A549 (cell line): ENCODE data around the gene TYRO3.

Experiments
- CBX2 ChIP-seq: fragments of 200-600 bp; sonication (generic); IDR thresholded peaks from 2 replicates; pipeline ENCODE4 v1.6.1; 2016; ENCODE audit warnings: low read depth, mild to moderate bottlenecking, borderline replicate concordance
- EP300 ChIP-seq, 2 experiments: fragments of >200 bp; sonication (Bioruptor Twin); formaldehyde crosslinking; IDR thresholded peaks; 2 replicates in 1 of 2; 3 replicates in 1 of 2; pipeline ENCODE4 v1.6.1; 2016 to 2017
- FOSL2 ChIP-seq, 2 experiments: fragments of 450-650 bp in 1 of 2; fragments of >200 bp in 1 of 2; sonication (Bioruptor Twin) in 1 of 2; formaldehyde crosslinking; IDR thresholded peaks; 2 replicates each; pipeline versions ENCODE4 v1.5.0 to v1.6.1; 2016 to 2020; ENCODE audit warnings: mild to moderate bottlenecking in 1 of 2, moderate library complexity in 1 of 2
- HEYL ChIP-seq: fragments of 250-450 bp; sonication (Bioruptor Pico); IDR thresholded peaks from 2 replicates; pipeline ENCODE4 v1.8.0; 2021; ENCODE audit warnings: mild to moderate bottlenecking, moderate library complexity
- JUN ChIP-seq, 2 experiments: fragments of >200 bp; sonication (Bioruptor Twin); formaldehyde crosslinking; IDR thresholded peaks; 2 replicates in 1 of 2; 3 replicates in 1 of 2; pipeline ENCODE4 v1.6.1; 2016 to 2017
- MAFK ChIP-seq: fragments of 450-650 bp; IDR thresholded peaks from 2 replicates; pipeline ENCODE4 v1.6.1; 2014; ENCODE audit not compliant: partially characterized antibody
- RCOR1 ChIP-seq: fragments of 150-350 bp; IDR thresholded peaks from 2 replicates; pipeline ENCODE4 v1.6.1; 2014; ENCODE audit warnings: antibody characterized with exemption, low read length, low read depth
- SMC3 ChIP-seq: fragments of >200 bp; sonication (Bioruptor Twin); formaldehyde crosslinking; IDR thresholded peaks from 3 replicates; pipeline ENCODE4 v1.6.1; 2018; ENCODE audit warnings: inconsistent platforms
- SREBF2 ChIP-seq: fragments of 450-650 bp; IDR thresholded peaks from 2 replicates; pipeline ENCODE4 v1.6.1; 2014; ENCODE audit warnings: mild to moderate bottlenecking, moderate library complexity
- TP53 ChIP-seq: fragments of 250-450 bp; sonication (Bioruptor Pico); IDR thresholded peaks from 2 replicates; pipeline ENCODE4 v1.5.0; 2021; ENCODE audit warnings: mild to moderate bottlenecking, moderate library complexity
- ZC3H11A ChIP-seq: fragments of 450-650 bp; IDR thresholded peaks from 2 replicates; pipeline ENCODE4 v1.6.1; 2014; ENCODE audit warnings: antibody characterized with exemption, mild to moderate bottlenecking
- TF ChIP-seq, protein P1 (sequence below): fragments of >200 bp; sonication (Bioruptor Twin); formaldehyde crosslinking; IDR thresholded peaks from 3 replicates; pipeline ENCODE4 v1.5.1; 2016
- TF ChIP-seq, protein P2 (sequence below): fragments of 450-650 bp; IDR thresholded peaks from 2 replicates; pipeline ENCODE4 v1.6.1; 2014; ENCODE audit warnings: antibody characterized with exemption
- TF ChIP-seq, protein P3 (sequence below): IDR thresholded peaks from 2 replicates; pipeline ENCODE4 v1.6.1; 2012

DNA sequence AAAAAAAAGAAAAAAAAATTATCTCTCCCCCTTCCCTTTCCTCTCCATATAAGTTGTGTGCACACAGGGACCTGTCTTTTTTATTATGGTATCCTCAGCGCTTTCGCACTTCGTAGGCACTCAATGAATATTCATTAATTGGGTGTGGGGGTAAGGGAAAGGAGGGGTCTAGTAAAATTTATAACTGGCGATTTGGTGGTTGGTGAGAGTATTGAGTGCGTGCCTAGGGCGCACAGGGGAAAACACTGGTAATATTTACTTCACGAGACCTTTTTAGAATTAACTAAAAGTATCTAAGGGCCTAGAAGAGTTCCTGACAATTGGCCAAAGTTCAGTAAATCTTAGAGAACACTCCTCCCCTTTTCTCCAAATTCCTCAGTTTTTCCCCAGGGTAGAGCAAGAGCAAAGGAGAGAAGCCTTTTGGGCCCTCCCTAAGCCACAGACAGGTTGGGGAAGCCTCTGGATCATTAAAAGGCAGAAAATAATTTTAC, 25.7 kb downstream of the TYRO3 start:
- TF ChIP-seq SREBF2 (no peak), TP53 (CRISPR knock-in tag) (no peak), CBX2 (no peak), RCOR1 (no peak), JUN (IDR thresholded peaks at IDR 0.05) (no peak), FOSL2 (IDR thresholded peaks at IDR 0.05) (no peak), FOSL2 (CRISPR knock-in tag; IDR thresholded peaks at IDR 0.05) (no peak), ZC3H11A (no peak), HEYL (CRISPR knock-in tag) (no peak), EP300 (IDR thresholded peaks at IDR 0.05) (no peak), SMC3 (no peak), MAFK (no peak)
- TF ChIP-seq, protein P1, sequence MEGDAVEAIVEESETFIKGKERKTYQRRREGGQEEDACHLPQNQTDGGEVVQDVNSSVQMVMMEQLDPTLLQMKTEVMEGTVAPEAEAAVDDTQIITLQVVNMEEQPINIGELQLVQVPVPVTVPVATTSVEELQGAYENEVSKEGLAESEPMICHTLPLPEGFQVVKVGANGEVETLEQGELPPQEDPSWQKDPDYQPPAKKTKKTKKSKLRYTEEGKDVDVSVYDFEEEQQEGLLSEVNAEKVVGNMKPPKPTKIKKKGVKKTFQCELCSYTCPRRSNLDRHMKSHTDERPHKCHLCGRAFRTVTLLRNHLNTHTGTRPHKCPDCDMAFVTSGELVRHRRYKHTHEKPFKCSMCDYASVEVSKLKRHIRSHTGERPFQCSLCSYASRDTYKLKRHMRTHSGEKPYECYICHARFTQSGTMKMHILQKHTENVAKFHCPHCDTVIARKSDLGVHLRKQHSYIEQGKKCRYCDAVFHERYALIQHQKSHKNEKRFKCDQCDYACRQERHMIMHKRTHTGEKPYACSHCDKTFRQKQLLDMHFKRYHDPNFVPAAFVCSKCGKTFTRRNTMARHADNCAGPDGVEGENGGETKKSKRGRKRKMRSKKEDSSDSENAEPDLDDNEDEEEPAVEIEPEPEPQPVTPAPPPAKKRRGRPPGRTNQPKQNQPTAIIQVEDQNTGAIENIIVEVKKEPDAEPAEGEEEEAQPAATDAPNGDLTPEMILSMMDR = no peak
- TF ChIP-seq, protein P2, sequence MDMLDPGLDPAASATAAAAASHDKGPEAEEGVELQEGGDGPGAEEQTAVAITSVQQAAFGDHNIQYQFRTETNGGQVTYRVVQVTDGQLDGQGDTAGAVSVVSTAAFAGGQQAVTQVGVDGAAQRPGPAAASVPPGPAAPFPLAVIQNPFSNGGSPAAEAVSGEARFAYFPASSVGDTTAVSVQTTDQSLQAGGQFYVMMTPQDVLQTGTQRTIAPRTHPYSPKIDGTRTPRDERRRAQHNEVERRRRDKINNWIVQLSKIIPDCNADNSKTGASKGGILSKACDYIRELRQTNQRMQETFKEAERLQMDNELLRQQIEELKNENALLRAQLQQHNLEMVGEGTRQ = no peak
- TF ChIP-seq, protein P3, sequence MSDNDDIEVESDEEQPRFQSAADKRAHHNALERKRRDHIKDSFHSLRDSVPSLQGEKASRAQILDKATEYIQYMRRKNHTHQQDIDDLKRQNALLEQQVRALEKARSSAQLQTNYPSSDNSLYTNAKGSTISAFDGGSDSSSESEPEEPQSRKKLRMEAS = no peak
